H54 (cell line): Measurements from ENCODE around the gene ARID2.
A peak's percentile ranks its signal among the peaks of the same experiment; 100 is the strongest.

ENCODE experiments used
- DNase-seq: peaks from one replicate; pipeline ENCODE4 v3.0.0; 2011; ENCODE audit warnings: low spot score, mixed read lengths; ENCODE audit not compliant: insufficient read length
- FAIRE-seq: peaks from 3 replicates; lab custom pipeline; 2011; peaks lifted over from hg19 to GRCh38; lab: Jason Lieb, UNC
- POLR2A ChIP-seq: IDR thresholded peaks from 2 replicates; pipeline ENCODE4 v1.6.1; 2011; ENCODE audit warnings: low read depth, mild to moderate bottlenecking, low read length

Gene ARID2

DNA sequence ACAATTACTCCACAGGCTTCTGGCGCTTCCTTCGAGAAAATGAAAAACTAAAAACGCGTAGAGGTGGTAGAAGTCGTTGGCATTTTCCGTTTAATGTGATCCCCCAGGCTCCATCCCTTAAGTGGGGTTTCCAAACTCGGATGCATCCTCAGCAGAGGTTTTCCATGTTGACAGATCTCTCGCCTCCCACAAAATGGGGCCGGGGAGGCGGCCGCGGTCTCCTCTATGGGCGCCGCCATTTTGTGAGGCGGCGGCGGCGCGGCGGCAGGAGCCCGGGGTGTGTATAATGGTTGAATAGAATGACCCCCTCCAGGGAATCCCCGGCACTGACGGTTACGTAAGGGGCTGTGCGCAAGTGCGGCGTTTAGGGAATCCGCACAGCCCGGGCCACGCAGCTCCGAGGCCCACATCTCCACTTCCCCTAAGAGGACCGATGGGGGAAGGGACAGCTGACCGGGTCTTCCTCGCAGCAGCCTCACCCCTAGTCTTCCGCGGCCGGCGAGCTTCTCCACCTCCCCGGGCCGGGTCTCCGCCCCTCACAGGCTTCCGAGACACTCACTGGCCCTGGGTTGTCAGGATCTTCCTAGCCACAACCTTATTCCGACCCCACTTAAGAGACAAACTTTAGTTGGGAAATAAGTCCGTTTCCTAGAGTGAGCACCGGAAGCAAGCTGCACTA is 2.1 kb upstream of the ARID2 start:
- TF ChIP-seq POLR2A = peak; percentile 63
- peak; percentile 98 for FAIRE-seq
- peak; percentile 91 for DNase-seq

DNA sequence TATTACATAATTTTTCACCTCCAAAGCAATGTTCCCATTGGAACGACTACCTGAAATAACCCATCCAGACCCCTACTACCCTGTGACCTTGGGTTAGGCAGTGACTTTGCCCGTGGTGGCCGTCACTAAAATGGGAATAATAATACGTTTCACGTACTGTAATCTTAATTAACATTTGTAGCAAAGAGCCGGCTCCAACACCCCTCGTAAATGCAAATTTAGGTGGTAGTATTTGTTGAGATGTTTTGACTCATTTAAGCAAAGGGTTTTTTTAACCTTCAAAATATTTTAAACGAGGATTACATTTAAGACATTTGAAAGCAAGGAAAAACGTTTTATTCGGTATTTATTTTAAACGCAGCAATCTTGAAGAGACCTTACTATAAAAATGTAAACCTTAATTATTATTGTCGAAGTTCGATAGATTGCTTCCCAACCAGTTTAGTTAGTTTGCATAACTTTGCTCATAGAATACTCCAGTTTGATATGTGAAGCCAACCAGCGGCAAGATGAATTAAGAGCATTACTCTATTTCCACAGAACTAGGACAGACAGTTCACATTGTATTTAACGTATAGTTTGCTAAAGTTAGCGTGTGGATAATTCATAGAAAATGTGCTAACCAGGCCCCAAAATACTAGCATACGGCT is 1.4 kb upstream of the ARID2 start:
- no peak for TF ChIP-seq POLR2A
- DNase-seq (no peak), FAIRE-seq (no peak)

DNA sequence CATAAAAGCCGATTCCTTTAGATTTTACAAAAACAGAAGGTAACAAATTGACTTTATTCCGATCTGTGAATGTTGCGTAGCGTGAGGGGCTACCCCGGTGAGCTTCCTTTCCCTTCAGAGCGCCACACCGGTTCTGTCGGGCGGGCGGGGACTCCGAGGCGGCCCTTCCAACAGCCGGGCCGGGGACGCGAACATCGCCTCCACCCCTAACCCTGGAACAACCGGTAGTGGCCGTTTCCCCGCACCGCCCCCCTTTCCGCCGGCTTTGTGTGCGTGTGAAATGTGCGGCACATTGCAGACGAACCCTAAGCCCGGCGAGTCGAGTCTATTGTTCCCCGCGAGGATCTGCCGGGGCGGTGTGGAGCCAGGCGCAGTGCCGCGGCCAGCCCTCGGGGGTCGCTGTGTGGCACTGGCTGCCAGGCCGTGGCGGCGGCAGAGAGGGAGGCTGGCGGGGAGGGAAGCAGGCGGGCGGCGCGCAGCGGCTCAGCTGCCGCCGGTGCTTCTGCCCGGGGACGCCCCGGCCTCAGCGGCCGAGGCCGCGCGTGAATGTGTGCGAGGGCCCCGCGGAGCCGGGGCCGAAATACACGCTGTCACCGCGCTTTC is 775 bp upstream of the ARID2 start:
- DNase-seq = peak; percentile 73
- peak; percentile 58 for FAIRE-seq
- peak; percentile 79 for TF ChIP-seq POLR2A

DNA sequence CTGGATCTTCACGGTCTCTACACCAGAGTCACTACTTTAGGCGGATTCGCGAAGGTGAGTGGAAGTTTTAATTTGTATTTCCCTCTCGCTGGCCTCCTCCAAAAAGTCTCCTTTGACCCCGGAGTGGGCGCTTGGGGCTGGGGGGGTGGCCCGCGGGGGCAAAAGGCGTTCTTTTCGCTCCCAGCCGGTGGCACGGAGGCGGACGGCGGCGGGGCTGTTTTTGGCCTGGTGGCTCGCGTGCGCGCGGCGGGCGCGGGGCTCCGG is 510 bp downstream of the ARID2 start:
- no peak for TF ChIP-seq POLR2A
- no peak for FAIRE-seq
- DNase-seq = no peak

DNA sequence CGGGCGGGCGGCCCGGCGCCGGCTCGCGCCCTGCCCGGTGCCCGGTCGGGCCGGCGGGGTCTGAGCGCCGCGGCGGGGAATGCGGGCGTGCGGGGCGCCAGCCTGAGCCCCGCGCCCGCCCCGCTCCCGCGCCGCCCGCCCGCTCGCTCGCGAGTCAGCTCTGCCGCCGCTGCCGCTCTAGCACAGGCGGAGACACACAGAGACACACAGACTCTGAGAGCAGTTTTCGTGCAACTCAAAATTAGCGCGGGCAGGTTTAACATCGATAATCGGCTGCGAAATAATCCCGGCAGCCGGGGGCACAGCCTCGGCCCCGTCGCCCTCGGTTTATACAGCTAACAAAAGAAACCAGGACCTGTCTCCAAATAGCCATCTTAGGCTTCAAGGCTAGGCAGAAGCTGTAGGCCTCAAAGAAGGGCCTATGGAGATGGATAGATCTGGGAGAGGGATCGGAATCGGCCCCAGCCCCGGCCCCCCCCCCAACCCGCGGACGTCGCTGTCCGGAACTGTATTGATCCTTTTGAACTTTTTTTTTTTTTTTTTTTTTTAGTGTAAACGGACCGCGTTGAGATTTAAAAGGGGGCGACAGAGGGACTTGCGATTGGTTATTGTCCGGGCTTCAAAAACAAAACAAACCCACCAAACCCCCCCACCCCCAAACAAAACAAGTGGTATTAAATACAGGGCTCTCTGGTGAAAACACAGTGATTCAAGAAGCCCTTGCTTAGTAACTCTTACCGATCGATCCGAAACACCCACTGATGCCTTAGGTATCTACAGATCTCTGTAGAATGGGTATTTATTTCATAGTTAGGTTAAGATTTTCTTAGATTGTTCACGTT is 1.1 kb downstream of the ARID2 start:
- FAIRE-seq (no peak), DNase-seq (peak; percentile 28)

DNA sequence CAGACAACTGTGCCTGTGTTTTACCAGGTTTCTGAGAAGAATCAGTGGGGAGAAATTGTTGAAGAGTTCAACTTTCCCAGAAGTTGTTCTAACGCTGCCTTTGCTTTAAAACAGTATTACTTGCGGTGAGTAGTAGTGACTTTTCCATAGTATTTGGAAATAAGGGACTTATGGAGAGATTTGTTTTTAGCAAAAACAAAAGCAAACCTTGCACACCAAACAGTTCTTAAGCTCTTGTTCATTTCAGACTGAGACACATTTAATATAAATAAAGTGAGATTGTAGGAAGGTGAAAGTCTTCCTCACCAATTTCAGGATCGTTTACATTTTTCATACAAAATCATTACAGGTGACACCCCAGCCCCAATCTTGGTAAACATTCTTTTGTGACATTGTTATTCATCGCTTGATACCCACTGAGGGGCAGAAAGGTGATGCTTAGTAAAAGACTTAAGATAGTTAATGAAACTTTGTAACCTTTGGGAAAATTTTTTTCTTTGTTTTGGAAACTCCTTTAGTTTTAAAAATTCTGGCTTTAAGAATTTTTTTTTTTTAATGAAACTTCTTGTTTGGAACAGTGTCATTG is 1.8 kb downstream of the ARID2 start:
- FAIRE-seq (peak; percentile 43), DNase-seq (no peak)
- no peak for TF ChIP-seq POLR2A

More for the DNA sequence above, 1.1 kb downstream of the ARID2 start:
- no peak for TF ChIP-seq POLR2A

DNA sequence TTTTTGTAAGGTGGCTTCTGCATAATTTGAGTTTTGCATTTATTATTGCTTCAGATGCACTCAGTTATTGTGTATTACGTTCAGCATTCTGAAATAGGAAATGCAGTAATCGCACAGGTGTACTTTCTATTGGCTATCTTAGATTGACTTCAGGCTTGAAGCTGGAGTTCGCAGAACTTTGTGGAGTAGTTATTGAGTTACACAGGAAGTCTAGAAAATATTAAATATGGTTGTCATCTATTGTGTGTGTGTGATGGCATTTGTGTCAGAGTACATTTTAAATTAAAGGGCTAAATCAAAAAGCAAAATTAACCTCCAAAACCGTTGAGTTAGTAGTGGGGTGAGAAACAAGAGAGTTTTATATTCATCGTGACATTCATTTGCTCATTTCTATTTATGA is 2.7 kb downstream of the ARID2 start:
- no peak for FAIRE-seq
- no peak for DNase-seq

DNA sequence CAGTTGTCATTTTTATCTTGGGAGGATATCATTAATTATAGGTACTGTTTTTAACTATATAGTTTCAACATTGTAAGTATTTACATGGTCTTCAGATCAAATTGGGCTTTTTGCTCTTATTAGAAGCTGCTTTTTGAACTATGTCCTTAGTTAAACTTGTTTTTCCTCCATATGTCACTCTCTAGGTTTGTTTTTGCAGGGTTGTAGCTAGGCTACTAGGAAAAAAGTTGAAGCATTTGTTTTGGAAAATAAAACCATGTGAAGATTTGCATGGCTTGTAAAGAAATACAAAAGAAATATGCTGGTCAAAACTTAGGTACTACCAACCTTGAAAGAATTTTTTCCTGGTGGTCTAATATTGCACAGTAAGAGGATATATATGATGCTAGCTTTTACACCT is 3.4 kb downstream of the ARID2 start:
- FAIRE-seq (no peak), DNase-seq (no peak)

More for the DNA sequence above, 2.7 kb downstream of the ARID2 start:
- no peak for TF ChIP-seq POLR2A

DNA sequence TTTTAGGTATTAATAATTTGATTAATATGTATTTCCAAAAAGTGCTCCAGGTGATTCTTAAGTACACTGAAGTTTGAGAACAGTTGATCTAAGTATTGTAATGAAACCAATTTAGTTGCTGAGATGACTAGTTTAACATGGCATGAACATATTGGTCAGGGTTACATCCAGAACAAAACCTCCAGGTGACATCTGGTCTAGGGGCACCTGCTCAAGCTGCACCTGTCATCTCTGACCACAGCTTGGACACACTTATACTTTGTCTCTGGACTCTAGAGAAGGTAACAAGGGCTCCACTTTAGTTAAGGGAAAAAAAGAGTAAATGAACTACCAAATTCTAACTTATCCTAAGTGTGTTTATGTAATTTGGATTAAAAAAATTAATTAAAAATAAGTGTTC is 8.1 kb downstream of the ARID2 start:
- TF ChIP-seq POLR2A = no peak
- FAIRE-seq = no peak
- DNase-seq = no peak

More for the DNA sequence above, 3.4 kb downstream of the ARID2 start:
- TF ChIP-seq POLR2A = no peak

DNA sequence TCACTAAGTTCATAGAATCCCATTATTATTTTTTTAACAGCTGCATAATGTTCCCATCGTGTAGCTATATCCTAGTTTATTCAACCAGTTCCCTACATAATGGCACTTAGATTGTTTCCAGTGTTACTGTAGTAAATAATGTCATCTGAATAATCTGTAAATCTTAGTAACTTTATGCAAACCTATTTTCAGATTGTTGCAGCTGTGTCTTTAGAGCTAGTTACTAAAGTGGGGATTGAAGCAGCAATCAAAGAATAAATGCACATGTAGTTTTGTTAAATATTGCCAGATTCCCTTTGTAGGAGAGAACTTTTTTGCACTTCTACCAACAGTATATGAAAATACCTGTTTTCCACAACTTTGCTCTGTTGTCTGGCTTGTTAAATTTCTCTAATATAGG is 13.1 kb downstream of the ARID2 start:
- DNase-seq (no peak), FAIRE-seq (peak; percentile 78)
- TF ChIP-seq POLR2A = no peak

DNA sequence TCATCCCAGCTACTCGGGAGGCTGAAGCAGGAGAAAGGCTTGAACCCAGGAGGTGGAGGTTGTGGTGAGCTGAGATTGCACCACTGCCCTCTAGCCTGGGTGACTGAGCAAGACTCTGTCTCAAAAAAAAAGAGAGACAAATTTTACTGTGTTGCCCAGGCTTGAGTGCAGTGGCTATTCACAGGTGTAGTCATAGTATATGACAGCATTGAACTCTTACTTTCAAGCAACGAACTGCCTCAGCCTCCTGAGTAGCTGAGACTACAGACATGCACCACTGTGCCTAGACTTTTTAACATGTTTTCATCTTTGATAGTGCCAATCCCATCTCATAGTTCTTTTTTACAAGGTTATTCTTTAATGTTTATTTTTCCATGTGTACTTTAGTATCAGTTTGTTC is 13.7 kb downstream of the ARID2 start:
- FAIRE-seq (no peak), DNase-seq (no peak)
- TF ChIP-seq POLR2A = no peak

DNA sequence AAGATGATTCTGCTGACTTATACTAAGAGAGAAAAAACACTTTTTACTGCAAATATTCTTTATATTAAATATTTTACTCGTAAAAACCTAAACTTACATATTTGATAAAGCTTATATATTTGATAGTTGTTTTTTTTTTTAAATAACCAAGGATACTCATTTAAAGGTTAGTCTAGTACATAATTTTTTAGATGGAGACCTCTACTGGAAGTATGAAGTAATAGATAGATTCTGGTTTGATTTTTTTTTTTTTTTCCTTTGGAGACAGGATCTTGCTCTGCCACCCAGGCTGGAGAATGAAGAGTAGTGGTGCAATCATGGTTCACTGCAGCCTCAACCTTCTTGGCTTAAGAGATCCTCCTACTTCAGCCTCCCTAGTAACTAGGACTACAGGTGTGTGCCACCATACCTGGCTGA is 16.4 kb downstream of the ARID2 start:
- FAIRE-seq = peak; percentile 62

DNA sequence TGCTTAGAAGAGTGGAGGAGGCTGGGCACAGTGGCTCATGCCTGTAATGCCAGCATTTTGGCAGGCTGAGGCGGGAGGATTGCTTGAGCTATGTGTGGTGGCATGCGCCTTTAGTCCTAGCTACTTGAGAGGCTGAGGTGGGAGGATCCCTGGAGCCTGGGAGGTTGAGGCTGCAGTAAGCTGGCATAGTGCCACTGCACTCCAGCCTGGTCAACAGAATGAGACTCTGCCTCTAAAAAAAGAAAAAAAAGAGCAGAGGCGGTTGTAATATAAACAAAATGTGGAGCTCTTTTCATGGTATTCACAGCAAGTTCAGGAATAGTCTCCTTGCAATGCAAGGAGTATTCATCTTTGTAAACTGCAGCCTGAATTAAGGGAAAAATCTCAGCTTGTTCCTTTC is 27.2 kb downstream of the ARID2 start:
- FAIRE-seq (no peak), DNase-seq (no peak)
- no peak for TF ChIP-seq POLR2A

More for the DNA sequence above, 16.4 kb downstream of the ARID2 start:
- TF ChIP-seq POLR2A = no peak
- DNase-seq = no peak
